Stimulated activated CD8-positive, alpha-beta memory T cell treated with anti-CD3 and anti-CD28 coated beads, Interleukin-7, amount 100 ng/mL, for 1 hour (primary cell): ENCODE data around the gene CHN1.

Experiments
- DNase-seq, 2 donors: peaks; one replicate each; pipeline ENCODE4 v3.0.0-alpha.2; 2020; ENCODE audit warnings: low read depth in 2 of 2

The CHN1 gene

GRCh38 chr2:174787487-174788205 is 217.5 kb downstream of the CHN1 start:
- no peak for DNase-seq

DNA sequence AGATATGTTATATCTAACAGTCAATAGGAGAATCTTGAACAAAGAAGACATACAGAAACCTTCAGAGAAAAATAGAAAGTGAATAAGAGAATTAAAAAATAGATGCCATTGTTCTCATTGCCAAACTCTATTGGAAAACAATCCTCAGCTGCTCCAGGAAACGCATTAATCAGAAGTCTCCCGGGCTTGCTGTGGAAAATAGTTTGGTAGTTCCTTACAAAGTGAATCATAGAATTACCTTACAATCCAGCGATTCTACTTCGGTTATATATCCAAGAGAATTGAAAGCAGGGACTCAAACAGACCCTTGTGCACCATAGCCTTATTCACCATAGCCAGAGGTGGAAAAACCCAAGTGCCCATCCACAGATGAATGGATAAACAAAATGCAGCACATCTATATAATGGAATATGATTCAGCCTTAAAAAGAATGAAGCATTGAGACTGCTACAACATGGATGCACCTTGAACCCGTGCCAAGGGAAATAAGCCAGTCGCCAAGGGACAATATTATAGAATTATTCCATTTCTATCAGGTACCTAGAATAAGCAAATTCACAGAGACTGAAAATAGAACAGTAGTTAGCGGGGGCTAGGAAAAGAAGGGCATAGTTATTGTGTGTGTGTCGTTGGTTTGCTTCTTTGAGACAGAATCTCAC is 219.0 kb downstream of the CHN1 start:
- DNase-seq, result no peak

DNA sequence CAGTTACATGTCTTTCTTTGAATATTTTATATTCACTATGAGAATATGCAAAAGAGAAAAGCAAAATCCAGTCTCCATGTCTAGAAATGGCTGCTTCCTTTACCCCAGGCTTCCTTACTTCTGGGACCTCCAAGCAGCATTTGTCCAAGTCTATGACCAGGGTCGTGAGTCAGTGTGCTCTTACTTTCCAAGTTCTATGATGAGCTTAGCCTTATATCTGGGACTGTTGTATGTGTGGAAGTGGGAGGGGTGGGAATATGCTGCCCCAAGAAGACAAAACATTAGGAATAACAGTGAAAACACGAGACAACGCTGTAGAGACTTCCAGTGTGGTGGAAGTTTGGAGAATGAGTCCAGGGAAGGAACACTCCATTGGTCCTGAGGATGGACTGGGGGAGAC is 219.7 kb downstream of the CHN1 start:
- no peak for DNase-seq

- no peak for DNase-seq
Observed at GRCh38 chr2:174784909-174785308, 220.3 kb downstream of the CHN1 start.

DNA sequence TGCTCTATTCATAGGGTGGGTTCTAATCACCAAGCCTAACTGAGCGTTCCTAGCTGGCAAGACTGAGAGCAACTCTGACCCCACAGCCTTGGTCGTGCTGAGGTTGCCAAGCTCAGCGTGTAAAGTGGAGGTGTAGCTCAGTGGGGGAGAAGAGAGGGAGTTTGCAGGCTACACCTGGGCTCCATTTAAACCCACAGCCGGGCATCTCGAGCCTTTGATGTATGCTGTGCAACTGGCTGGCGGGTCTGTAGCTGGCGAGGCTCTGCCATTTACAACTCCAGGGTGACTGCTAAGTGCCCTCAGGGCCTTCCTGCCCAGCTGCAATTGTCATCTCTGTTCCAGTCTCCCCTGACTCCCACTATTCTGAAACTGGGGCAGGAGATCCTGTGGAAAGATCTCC is 220.9 kb downstream of the CHN1 start:
- no peak for DNase-seq

- DNase-seq, result no peak
Observed at GRCh38 chr2:174781996-174782395, 223.2 kb downstream of the CHN1 start.

DNA sequence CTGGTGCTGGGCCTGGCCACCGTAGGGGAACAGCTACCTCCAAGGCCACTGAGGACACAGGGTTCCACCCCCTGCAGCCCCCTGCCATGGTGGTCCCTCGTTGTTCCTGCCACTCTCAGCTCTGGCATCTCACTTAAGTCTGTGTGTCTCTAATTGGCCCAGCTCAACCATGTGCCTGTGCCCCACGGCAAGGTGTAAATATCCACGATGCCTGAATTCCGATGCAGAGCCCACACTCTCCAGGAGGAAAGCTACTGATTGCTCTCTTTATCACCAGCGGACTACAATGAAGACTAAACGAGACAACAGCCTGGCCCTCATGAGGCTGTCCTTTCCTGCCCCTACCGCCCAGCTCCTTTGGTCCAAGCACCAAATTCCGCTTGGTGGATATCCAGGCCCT is 223.9 kb downstream of the CHN1 start:
- no peak for DNase-seq

DNA sequence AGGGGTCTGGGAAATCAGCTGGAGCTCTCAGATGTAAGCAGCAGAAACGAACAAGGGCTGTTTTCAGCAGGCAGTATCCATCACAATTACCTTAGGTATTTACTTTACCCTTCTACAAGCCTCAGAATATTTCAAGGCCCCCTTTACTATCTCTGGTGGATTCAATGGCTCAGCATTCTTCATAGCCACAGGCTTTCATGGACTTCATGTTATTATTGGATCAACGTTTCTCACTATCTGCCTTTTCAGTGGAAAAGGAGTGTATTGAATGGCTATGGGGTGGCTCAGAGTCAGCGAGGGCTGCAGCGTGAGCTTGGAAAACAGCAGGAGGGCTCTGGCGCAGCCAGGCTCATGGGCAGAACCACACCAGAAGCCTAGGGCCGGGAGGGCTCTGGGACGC is 224.3 kb downstream of the CHN1 start:
- DNase-seq, result no peak

DNA sequence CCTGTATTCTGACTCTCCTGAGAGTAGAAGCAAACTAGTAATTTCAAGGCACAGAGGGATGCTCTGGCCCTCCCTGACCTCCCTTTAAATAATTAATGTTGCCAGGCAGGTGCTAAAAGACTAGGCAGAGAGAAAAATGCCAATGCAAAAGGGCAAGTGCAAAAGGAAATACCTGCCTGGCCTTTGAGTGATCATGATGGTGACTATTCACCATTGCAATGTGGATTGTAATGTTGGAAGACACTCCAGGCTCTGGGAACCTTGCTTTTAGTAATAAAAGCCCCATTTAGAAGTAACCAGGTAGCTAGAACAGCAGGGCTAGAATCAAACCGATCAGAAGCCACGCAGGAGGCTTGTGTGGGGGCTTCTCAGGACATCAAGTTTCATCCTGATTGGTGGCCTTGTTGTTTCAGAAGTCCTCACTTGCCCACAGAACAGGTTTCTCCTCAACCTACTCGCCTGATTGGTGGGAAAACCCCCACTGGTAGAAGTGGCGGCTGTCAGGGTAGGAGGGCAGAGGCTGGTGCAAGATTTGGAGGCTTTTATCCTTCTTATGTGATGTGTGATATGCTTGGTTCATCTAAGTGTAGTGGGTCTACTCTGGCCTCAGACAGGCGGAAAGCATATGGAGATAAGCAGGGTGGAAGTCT is 224.9 kb downstream of the CHN1 start:
- DNase-seq, result no peak

GRCh38 chr2:174779361-174779928 is 225.7 kb downstream of the CHN1 start:
- no peak for DNase-seq

GRCh38 chr2:174778085-174778981 is 226.8 kb downstream of the CHN1 start:
- DNase-seq, result peak; percentile 36 to 41

DNA sequence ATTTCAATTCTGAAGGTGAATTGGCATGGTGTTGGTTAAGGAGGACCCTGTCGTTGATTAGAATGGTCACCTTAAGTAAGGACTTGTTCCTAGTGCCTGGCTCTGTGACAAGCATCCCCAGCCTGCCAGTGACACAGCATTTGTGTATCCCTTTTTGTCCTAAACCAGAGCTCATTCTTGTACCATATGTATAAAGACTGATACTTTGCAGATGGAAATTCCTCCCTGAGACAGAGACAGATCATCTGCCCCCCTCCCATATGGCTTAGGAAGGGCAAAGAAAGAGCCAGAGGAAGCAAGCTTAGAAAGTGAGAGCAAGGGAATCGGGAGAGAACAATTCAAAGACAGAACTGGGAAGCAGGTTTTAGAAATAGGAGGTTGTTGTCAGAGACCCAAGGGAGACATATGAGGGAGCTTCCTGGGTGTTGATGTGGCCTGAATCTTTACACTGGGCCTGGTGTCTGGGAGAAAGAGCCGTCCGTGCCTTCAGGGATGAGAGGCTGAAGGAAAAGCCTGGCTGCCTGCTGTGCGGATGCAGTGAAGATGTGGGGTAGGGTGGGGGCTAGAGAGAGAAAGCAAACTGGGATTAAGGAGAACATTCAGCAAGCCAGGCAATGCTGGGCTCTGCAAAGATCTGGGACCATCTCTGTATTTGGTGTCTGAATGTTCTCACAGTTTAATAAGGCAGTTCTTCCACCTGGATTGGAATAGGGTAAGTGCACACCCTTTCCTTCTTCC is 227.7 kb downstream of the CHN1 start:
- no peak for DNase-seq

GRCh38 chr2:174776675-174777074 is 228.5 kb downstream of the CHN1 start:
- no peak for DNase-seq

DNA sequence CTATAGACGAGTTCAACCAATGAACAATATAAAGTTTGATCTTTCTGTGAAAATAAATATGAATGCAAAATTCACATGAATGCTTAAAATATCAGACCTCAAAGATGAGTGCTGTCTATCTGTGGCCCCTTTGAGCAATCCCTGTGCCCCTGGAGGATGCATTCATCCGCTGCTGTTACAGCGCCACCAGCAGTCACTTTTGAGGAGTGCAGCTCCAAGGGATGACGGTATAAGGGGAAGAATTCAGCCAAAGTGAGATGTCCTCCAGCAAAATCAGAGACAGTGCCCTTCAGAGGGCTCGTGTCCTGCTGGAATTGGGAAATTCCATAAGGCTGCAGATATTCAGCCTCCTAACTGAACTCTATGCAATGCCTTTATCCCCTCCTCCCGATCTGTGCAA is 229.0 kb downstream of the CHN1 start:
- DNase-seq, result no peak

DNA sequence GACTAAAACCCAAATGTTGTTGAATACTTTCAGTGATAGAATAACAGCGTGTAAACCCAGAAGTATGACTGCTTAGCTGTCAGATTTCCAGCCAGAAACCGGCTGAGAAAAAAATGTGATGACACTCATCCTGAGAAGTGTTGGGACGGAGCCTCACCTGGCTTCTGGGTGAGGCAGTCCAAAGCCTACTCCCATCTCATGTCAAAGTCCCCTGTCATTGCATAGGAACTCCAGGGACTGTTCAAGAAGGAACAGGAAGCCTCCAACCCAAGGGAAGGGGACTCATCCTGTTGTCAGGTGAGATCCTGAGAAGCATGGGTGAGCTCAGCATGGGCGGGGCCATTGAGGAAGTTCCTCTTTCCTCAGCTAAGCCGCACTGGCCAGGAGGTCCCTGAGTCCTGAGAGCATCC is 229.6 kb downstream of the CHN1 start:
- DNase-seq, result no peak

- no peak for DNase-seq
Observed at GRCh38 chr2:174774886-174775285, 230.3 kb downstream of the CHN1 start.

DNA sequence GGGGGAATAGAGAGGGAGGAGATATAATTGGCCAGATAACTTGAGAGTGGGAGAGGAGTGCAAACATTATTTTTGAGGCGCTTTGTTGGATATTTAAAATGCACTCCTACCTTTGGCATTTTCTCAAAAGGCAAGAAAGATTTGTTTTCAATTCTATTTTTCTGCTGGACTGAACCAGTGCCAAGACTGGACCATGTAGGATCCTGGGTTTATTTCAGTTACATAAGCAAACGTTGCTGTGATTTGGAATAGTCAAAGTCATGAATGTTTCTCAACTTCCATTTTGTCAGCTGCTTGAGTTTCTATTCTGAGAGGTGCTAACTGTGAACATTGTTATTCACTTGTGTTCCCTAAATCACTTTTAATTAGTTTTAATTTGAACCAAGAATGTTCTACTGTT is 232.0 kb downstream of the CHN1 start:
- DNase-seq, result no peak

- DNase-seq, result no peak
Observed at GRCh38 chr2:174772472-174772801, 232.7 kb downstream of the CHN1 start.

DNA sequence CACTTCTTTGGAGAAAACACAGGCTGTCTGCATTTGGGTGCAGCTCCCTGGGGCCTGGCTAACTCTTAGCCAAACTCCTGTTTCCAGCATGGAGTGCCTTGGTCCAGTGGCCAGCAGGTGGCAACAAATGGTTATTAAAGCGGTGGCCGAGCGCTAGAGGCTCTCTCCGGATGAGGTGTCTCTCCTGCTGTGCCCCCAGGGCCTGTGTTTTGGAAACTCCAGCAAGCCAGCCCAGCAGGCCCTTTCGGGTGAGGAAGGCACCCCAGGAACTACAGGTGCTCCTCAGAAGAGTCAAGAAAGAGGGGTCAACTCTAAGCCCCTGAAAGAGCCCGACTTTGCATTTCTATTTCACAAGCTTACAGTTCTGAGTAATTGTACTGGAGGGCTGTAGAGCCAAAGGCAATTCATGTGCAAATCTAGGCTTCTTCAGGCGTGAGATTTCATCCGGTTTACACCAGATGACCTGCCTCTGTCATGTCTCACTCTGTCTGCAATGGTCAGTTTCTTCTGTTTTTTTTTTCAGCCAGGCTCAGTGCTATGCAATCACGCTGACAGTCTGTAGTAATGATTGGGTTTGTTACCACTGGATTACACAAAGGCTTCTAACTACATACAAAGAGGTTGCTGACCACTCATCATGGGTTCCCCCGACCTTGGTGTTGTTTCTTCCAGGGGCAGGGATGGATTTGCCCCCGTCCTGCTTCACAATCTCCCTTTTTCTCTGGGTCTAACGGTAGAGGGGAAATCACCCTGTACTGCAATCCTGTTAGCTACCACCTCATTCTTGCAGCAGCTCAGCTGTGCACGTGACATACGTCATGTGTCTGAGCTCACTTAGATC is 233.3 kb downstream of the CHN1 start:
- no peak for DNase-seq

GRCh38 chr2:174771136-174771535 is 234.0 kb downstream of the CHN1 start:
- no peak for DNase-seq
